ENCODE measurements around the gene DLG2.

The DLG2 gene

DNA sequence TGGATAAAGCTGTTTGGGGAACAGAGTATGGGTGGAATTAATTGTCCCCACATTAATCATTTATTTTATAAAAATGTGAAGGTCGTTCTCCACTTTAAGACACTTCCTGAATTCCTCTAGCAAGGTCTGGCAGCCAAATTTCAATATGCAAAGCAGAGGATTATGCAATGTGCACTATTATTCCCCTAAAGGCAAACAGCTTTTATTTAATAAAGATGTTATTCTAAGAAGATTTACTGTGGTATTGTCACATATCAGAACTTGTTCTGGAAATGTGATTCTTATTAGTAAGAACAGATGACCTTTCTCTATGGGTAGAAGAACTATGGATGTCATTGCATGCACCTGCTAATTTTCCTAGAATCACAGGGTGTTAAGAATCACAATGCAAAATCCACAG, 1212.2 kb downstream of the DLG2 start:
- H3K4me3 ChIP-seq (replicated peaks; ENCODE audit: insufficient read depth, low read length), result no peak overlapping the region
- H3K27me3 ChIP-seq (ENCODE audit: insufficient read depth, poor library complexity, severe bottlenecking), result no peaks in the 10 kb centered on the region
- DNase-seq (ENCODE audit: low read depth in 1 of 2, low spot score in 1 of 2), result no peak
- H3K27ac ChIP-seq (replicated peaks), result no peak overlapping the region
- no peak for TF ChIP-seq POLR2AphosphoS5 (IDR thresholded peaks at IDR 0.05; ENCODE audit: low read depth)
- TF ChIP-seq, protein P1, sequence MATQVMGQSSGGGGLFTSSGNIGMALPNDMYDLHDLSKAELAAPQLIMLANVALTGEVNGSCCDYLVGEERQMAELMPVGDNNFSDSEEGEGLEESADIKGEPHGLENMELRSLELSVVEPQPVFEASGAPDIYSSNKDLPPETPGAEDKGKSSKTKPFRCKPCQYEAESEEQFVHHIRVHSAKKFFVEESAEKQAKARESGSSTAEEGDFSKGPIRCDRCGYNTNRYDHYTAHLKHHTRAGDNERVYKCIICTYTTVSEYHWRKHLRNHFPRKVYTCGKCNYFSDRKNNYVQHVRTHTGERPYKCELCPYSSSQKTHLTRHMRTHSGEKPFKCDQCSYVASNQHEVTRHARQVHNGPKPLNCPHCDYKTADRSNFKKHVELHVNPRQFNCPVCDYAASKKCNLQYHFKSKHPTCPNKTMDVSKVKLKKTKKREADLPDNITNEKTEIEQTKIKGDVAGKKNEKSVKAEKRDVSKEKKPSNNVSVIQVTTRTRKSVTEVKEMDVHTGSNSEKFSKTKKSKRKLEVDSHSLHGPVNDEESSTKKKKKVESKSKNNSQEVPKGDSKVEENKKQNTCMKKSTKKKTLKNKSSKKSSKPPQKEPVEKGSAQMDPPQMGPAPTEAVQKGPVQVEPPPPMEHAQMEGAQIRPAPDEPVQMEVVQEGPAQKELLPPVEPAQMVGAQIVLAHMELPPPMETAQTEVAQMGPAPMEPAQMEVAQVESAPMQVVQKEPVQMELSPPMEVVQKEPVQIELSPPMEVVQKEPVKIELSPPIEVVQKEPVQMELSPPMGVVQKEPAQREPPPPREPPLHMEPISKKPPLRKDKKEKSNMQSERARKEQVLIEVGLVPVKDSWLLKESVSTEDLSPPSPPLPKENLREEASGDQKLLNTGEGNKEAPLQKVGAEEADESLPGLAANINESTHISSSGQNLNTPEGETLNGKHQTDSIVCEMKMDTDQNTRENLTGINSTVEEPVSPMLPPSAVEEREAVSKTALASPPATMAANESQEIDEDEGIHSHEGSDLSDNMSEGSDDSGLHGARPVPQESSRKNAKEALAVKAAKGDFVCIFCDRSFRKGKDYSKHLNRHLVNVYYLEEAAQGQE (IDR thresholded peaks at IDR 0.05; ENCODE audit: insufficient replicate concordance, low read depth), result no peak
- TF ChIP-seq GABPA (IDR thresholded peaks at IDR 0.05; ENCODE audit: low read depth), result no peak
- TF ChIP-seq, protein P2, sequence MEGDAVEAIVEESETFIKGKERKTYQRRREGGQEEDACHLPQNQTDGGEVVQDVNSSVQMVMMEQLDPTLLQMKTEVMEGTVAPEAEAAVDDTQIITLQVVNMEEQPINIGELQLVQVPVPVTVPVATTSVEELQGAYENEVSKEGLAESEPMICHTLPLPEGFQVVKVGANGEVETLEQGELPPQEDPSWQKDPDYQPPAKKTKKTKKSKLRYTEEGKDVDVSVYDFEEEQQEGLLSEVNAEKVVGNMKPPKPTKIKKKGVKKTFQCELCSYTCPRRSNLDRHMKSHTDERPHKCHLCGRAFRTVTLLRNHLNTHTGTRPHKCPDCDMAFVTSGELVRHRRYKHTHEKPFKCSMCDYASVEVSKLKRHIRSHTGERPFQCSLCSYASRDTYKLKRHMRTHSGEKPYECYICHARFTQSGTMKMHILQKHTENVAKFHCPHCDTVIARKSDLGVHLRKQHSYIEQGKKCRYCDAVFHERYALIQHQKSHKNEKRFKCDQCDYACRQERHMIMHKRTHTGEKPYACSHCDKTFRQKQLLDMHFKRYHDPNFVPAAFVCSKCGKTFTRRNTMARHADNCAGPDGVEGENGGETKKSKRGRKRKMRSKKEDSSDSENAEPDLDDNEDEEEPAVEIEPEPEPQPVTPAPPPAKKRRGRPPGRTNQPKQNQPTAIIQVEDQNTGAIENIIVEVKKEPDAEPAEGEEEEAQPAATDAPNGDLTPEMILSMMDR (IDR thresholded peaks at IDR 0.05; ENCODE audit: insufficient read depth, low read length), result no peak
- no peak for TF ChIP-seq SPI1 (IDR thresholded peaks at IDR 0.05; ENCODE audit: borderline replicate concordance, low read depth)

DNA sequence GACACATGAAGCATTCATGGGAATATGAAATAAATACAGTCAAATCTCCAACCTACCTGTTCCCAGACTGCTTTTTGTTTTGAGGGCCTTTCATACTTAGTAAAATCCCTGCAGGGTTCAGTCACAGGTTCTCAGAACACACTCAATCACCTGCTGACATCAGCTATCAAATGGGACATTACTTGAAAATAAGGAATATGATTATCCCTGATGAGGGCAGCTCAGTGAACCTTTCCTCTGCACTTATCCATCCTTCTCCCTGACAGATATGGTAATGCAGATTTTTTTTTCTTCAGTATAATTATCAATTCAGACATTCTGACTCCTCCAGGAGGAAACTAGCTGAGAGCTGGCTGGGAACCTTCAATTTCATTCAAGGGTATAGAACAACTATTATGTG, 1213.6 kb downstream of the DLG2 start:
- TF ChIP-seq, protein P1 (IDR thresholded peaks at IDR 0.05; ENCODE audit: insufficient replicate concordance, low read depth), result no peak
- no peak for TF ChIP-seq GABPA (IDR thresholded peaks at IDR 0.05; ENCODE audit: low read depth)
- TF ChIP-seq, protein P2 (IDR thresholded peaks at IDR 0.05; ENCODE audit: insufficient read depth, low read length), result no peak
- TF ChIP-seq POLR2AphosphoS5 (IDR thresholded peaks at IDR 0.05; ENCODE audit: low read depth), result no peak
- no peak for TF ChIP-seq SPI1 (IDR thresholded peaks at IDR 0.05; ENCODE audit: borderline replicate concordance, low read depth)
- DNase-seq (ENCODE audit: low read depth in 1 of 2, low spot score in 1 of 2), result no peak

DNA sequence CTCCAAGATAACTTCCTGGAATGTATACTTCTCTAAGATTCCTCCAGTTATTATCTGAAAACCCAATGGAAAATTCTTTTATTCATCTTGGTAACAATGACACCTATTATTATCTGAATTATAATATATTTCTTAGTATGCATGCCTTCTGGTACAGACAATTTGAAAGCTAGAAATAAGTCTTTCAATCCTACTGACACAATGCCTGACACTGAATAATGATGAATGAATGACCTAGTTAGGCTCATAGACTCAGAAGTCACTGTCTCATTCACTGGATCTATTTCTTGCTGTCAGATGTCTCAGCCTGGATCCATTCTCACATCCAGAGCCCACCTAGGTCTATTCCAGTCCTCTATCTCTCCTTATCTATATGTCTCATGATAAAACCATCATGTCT, 1214.3 kb downstream of the DLG2 start:
- TF ChIP-seq SPI1 (IDR thresholded peaks at IDR 0.05; ENCODE audit: borderline replicate concordance, low read depth), result no peak
- TF ChIP-seq, protein P1 (IDR thresholded peaks at IDR 0.05; ENCODE audit: insufficient replicate concordance, low read depth), result no peak
- no peak for TF ChIP-seq POLR2AphosphoS5 (IDR thresholded peaks at IDR 0.05; ENCODE audit: low read depth)
- TF ChIP-seq GABPA (IDR thresholded peaks at IDR 0.05; ENCODE audit: low read depth), result no peak
- TF ChIP-seq, protein P2 (IDR thresholded peaks at IDR 0.05; ENCODE audit: insufficient read depth, low read length), result no peak
- DNase-seq (ENCODE audit: low read depth in 1 of 2, low spot score in 1 of 2), result no peak

More for the DNA sequence above, 1213.6 kb downstream of the DLG2 start:
- H3K4me3 ChIP-seq (replicated peaks; ENCODE audit: insufficient read depth, low read length), result no peak overlapping the region
- H3K27ac ChIP-seq (replicated peaks), result no peak overlapping the region
- no peaks in the 10 kb centered on the region for H3K27me3 ChIP-seq (ENCODE audit: insufficient read depth, poor library complexity, severe bottlenecking)

More for the DNA sequence above, 1214.3 kb downstream of the DLG2 start:
- Histone ChIP-seq H3K27ac (replicated peaks) (no peak overlapping the region), H3K4me3 (replicated peaks; ENCODE audit: insufficient read depth, low read length) (no peak overlapping the region), H3K27me3 (ENCODE audit: insufficient read depth, poor library complexity, severe bottlenecking) (no peaks in the 10 kb centered on the region)
